Suprapubic skin (tissue), 4 donors: ENCODE data around the gene MRPL1. TPM values are rescaled to one million over a fixed set of nuclear protein-coding genes. Genes with fewer than 3 reads are reported as not detected.
"Not testable (repeated sequence)": the region's sequence is repeated elsewhere in the genome, so short reads cannot be mapped to it uniquely, and the experiment has no call there.

Experiments used
- DNase-seq, 2 donors: peaks; one replicate each; pipeline ENCODE4 v3.0.0-alpha.2; 2019; ENCODE audit warnings: low spot score in 2 of 2
- H3K27ac ChIP-seq: fragments of 200-600 bp; sonication (generic); one replicate; pipeline ENCODE4 v1.5.1; 2019
- H3K27me3 ChIP-seq: fragments of 200-600 bp; sonication (generic); one replicate; pipeline ENCODE4 v1.5.1; 2019
- H3K36me3 ChIP-seq: fragments of 200-600 bp; sonication (generic); one replicate; pipeline ENCODE4 v1.5.1; 2019
- H3K4me1 ChIP-seq: fragments of 200-600 bp; sonication (generic); one replicate; pipeline ENCODE4 v1.5.1; 2019
- H3K4me3 ChIP-seq: fragments of 200-600 bp; sonication (generic); one replicate; pipeline ENCODE4 v1.5.1; 2019; ENCODE audit warnings: mild to moderate bottlenecking
- H3K9me3 ChIP-seq: fragments of 200-600 bp; sonication (generic); one replicate; pipeline ENCODE4 v1.5.1; 2019
- EP300 ChIP-seq: sonication (generic); formaldehyde crosslinking; IDR thresholded peaks from one replicate; pipeline ENCODE4 v1.6.1; 2017; ENCODE audit warnings: antibody characterized with exemption
- POLR2A ChIP-seq, 2 donors: fragments of 450-650 bp; IDR thresholded peaks; one replicate each; pipeline ENCODE4 v1.6.1; 2017; ENCODE audit warnings: antibody characterized with exemption in 2 of 2, mild to moderate bottlenecking in 2 of 2, moderate library complexity in 2 of 2
- POLR2AphosphoS5 ChIP-seq, 3 donors: sonication (generic); formaldehyde crosslinking; IDR thresholded peaks; one replicate each; pipeline ENCODE4 v1.6.1; 2017; ENCODE audit warnings: antibody characterized with exemption in 3 of 3
- WGBS: methylation state at CpG from one replicate; pipeline ENCODE4 v1.1.5; 2018; 5-methylcytosine and 5-hydroxymethylcytosine counted together
- total RNA-seq, 4 donors: library from RNA; depleted of rRNA; stranded (reverse); fragments of >200 nt; gene quantifications; one replicate each; pipeline ENCODE4 v1.1.0, GENCODE V29; 2016
- TF ChIP-seq, protein P1 (sequence below), 2 donors: fragments of 200-600 bp in 1 of 2; fragments of 450-650 bp in 1 of 2; sonication (generic) in 1 of 2; IDR thresholded peaks; one replicate each; pipeline ENCODE4 v1.5.1; 2016 to 2019; ENCODE audit warnings: antibody characterized with exemption in 2 of 2, mild to moderate bottlenecking in 1 of 2, moderate library complexity in 1 of 2

MRPL1 gene
- total RNA-seq, 4 donors from 2014 or later = 13.2 to 28.2 (median 15.6) TPM

DNA sequence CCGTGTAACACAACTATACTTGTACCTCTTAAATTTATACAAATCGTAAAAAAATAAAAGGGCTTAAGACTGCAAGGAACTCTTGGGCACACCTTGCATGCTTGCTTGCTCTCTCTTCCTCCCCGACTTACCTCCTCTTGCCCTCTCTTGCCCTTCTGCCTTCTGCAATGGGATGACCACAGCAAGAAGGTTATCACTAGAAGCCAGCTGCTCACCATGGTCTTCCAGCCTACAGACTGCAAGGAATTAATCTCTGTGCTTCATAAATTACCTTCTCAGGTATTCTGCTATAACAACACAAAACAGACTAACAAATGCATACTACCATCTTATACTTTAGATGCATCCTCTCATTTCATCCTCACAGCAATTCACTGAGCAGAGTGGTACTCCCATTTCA is 92.1 kb downstream of the MRPL1 start:
- no peaks in the 10 kb centered on the region for H3K4me1 ChIP-seq
- DNase-seq = no peak
- H3K9me3 ChIP-seq = no peaks in the 10 kb centered on the region
- no peak overlapping the region for H3K27ac ChIP-seq
- TF ChIP-seq EP300 = no peak
- no peaks in the 10 kb centered on the region for H3K27me3 ChIP-seq
- H3K36me3 ChIP-seq = peaks cover 38% of the 10 kb centered on the region
- H3K4me3 ChIP-seq = no peak overlapping the region
- 94% methylated on average over 3 of the region's 3 CpGs for WGBS

DNA sequence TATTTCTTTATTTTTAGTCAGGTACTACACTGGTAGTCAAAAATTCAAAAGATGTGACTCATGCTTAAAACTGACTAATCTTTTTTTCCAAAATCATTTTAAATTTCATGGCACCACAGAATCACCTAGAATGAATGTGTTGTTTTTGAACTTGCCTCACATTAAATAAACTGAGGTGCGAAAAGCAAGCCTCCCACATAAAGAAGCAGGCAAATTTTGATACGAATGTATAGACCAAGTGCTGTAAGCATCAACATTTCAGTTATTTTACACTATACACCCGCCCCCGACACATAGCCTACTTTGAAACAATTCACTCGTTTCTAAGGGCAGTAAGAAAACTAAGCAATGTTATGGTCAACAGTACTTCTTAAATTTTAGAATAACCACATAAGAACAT is 94.3 kb downstream of the MRPL1 start:
- no peaks in the 10 kb centered on the region for H3K27me3 ChIP-seq
- no peak overlapping the region for H3K4me3 ChIP-seq
- H3K9me3 ChIP-seq = no peaks in the 10 kb centered on the region
- H3K27ac ChIP-seq = no peak overlapping the region
- TF ChIP-seq POLR2A (IDR thresholded peaks at IDR 0.05) (no peak), EP300 (no peak), POLR2AphosphoS5 (IDR thresholded peaks at IDR 0.05) (no peak)
- TF ChIP-seq, protein P1, sequence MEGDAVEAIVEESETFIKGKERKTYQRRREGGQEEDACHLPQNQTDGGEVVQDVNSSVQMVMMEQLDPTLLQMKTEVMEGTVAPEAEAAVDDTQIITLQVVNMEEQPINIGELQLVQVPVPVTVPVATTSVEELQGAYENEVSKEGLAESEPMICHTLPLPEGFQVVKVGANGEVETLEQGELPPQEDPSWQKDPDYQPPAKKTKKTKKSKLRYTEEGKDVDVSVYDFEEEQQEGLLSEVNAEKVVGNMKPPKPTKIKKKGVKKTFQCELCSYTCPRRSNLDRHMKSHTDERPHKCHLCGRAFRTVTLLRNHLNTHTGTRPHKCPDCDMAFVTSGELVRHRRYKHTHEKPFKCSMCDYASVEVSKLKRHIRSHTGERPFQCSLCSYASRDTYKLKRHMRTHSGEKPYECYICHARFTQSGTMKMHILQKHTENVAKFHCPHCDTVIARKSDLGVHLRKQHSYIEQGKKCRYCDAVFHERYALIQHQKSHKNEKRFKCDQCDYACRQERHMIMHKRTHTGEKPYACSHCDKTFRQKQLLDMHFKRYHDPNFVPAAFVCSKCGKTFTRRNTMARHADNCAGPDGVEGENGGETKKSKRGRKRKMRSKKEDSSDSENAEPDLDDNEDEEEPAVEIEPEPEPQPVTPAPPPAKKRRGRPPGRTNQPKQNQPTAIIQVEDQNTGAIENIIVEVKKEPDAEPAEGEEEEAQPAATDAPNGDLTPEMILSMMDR (IDR thresholded peaks at IDR 0.05) = no peak
- H3K4me1 ChIP-seq = no peaks in the 10 kb centered on the region
- WGBS = 88% methylated on average over 5 of the region's 5 CpGs
- H3K36me3 ChIP-seq = peaks cover 23% of the 10 kb centered on the region
- DNase-seq = no peak

- H3K27me3 ChIP-seq = no peaks in the 10 kb centered on the region
- H3K36me3 ChIP-seq = peaks cover 9% of the 10 kb centered on the region
- DNase-seq = no peak
- no peak overlapping the region for H3K4me3 ChIP-seq
- no peak overlapping the region for H3K27ac ChIP-seq
- TF ChIP-seq POLR2AphosphoS5 (IDR thresholded peaks at IDR 0.05) = no peak
- TF ChIP-seq EP300 = no peak
- no peak for TF ChIP-seq POLR2A (IDR thresholded peaks at IDR 0.05)
- TF ChIP-seq, protein P1 (IDR thresholded peaks at IDR 0.05) = no peak
- no peaks in the 10 kb centered on the region for H3K9me3 ChIP-seq
- H3K4me1 ChIP-seq = no peaks in the 10 kb centered on the region
- WGBS = 86% methylated on average over 2 of the region's 2 CpGs
Observed at GRCh38 chr4:77958897-77959296, 96.3 kb downstream of the MRPL1 start.

- DNase-seq = no peak
- TF ChIP-seq EP300 (no peak), POLR2AphosphoS5 (IDR thresholded peaks at IDR 0.05) (no peak), POLR2A (IDR thresholded peaks at IDR 0.05) (no peak)
- TF ChIP-seq, protein P1 (IDR thresholded peaks at IDR 0.05) = peak; percentile 2 to 28
- Histone ChIP-seq H3K27me3 (no peaks in the 10 kb centered on the region), H3K4me3 (no peak overlapping the region), H3K4me1 (no peaks in the 10 kb centered on the region), H3K36me3 (peaks cover 2% of the 10 kb centered on the region), H3K9me3 (no peaks in the 10 kb centered on the region), H3K27ac (no peak overlapping the region)
- 60% methylated on average over 6 of the region's 6 CpGs for WGBS
Observed at GRCh38 chr4:77959566-77960338, 97.1 kb downstream of the MRPL1 start.

GRCh38 chr4:77960367-77960766 is 97.7 kb downstream of the MRPL1 start:
- DNase-seq = no peak
- H3K4me1 ChIP-seq = no peaks in the 10 kb centered on the region
- H3K4me3 ChIP-seq = no peak overlapping the region
- no peaks in the 10 kb centered on the region for H3K27me3 ChIP-seq
- no peaks in the 10 kb centered on the region for H3K36me3 ChIP-seq
- no peaks in the 10 kb centered on the region for H3K9me3 ChIP-seq
- TF ChIP-seq POLR2A (IDR thresholded peaks at IDR 0.05) = no peak
- no peak for TF ChIP-seq EP300
- TF ChIP-seq POLR2AphosphoS5 (IDR thresholded peaks at IDR 0.05) = no peak
- TF ChIP-seq, protein P1 (IDR thresholded peaks at IDR 0.05) = no peak
- H3K27ac ChIP-seq = no peak overlapping the region
- 89% methylated on average over 5 of the region's 5 CpGs for WGBS

DNA sequence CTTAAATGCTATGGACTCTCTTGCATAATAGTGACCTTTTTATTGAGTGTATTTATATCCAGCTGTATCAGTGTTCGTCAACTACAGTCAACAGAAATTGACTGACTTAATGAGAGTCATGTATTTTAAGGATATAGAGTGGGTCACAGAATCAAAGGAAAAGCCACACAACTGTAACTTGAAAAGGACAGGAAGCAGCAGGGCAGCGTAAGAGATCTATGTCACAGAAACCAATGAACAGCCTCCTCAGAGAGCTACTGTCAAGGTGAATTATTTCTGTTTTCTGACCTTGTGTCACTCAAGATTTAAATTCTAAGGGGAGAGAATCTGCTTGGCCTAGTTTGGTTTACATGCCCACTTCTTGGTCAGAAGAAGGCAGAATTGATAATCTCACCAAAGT is 100.4 kb downstream of the MRPL1 start:
- no peaks in the 10 kb centered on the region for H3K4me1 ChIP-seq
- no peak overlapping the region for H3K27ac ChIP-seq
- H3K36me3 ChIP-seq = no peaks in the 10 kb centered on the region
- no peaks in the 10 kb centered on the region for H3K9me3 ChIP-seq
- no peak for DNase-seq
- TF ChIP-seq, protein P1 (IDR thresholded peaks at IDR 0.05) = no peak
- H3K27me3 ChIP-seq = no peaks in the 10 kb centered on the region
- WGBS = 93% methylated on average over 2 of the region's 2 CpGs
- no peak overlapping the region for H3K4me3 ChIP-seq

DNA sequence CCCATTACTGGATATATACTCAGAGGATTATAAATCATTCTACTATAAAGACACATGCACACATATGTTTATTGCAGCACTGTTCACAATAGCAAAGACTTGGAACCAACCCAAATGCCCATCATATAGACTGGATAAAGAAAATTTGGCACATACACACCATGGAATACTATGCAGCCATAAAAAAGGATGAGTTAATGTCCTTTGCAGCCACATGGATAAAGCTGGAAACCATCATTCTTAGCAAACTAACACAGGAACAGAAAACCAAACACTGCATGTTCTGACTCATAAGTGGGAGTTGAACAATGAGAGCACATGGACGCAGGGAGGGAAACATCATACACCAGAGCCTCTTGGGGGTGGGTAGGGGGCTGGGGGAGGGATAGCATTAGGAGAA is 111.0 kb downstream of the MRPL1 start:
- not testable (repeated sequence) for H3K36me3 ChIP-seq, H3K9me3 ChIP-seq, H3K27me3 ChIP-seq, H3K27ac ChIP-seq, H3K4me3 ChIP-seq, DNase-seq, H3K4me1 ChIP-seq
- WGBS = 90% methylated on average over 1 of the region's 1 CpG

DNA sequence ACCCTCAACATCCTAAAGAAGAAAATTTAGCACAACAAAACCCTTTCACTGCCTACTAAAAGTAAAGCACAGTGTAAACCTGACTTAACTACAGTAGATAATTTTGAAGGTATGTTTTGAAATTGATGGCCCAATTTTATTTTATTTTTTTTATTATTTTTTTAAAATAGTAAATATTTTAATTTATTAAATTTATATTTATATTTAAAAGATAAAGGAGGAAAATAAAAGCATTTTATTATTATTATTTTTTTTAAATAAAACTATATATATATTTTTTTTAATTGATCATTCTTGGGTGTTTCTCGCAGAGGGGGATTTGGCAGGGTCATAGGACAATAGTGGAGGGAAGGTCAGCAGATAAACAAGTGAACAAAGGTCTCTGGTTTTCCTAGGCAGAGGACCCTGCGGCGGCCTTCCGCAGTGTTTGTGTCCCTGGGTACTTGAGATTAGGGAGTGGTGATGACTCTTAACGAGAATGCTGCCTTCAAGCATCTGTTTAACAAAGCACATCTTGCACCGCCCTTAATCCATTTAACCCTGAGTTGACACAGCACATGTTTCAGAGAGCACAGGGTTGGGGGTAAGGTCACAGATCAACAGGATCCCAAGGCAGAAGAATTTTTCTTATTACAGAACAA is 120.4 kb downstream of the MRPL1 start:
- not testable (repeated sequence) for H3K27me3 ChIP-seq, H3K36me3 ChIP-seq, H3K9me3 ChIP-seq, H3K27ac ChIP-seq, H3K4me1 ChIP-seq, DNase-seq, H3K4me3 ChIP-seq
- WGBS = 70% methylated on average over 6 of the region's 6 CpGs
